HEK293 (cell line): Measurements from ENCODE around the gene UCHL1.

Source experiments
- ATF2 ChIP-seq: fragments of 450-650 bp; formaldehyde crosslinking; IDR thresholded peaks from 2 replicates; pipeline ENCODE4 v1.5.1; 2016; ENCODE audit warnings: missing biosample characterization, missing genetic modification characterization, low read depth
- CTCF ChIP-seq: fragments of 450-650 bp; formaldehyde crosslinking; IDR thresholded peaks from 2 replicates; pipeline ENCODE4 v1.5.1; 2016; ENCODE audit warnings: missing biosample characterization, missing genetic modification characterization
- WT1 ChIP-seq: fragments of 450-650 bp; formaldehyde crosslinking; IDR thresholded peaks from 2 replicates; pipeline ENCODE4 v1.5.1; 2016; ENCODE audit warnings: missing biosample characterization, missing genetic modification characterization
- ZNF132 ChIP-seq: fragments of 450-650 bp; formaldehyde crosslinking; IDR thresholded peaks from 2 replicates; pipeline ENCODE4 v1.5.1; 2017; ENCODE audit warnings: missing biosample characterization, missing genetic modification characterization, borderline replicate concordance
- TF ChIP-seq, protein P1 (sequence below): fragments of 450-650 bp; formaldehyde crosslinking; IDR thresholded peaks from 2 replicates; pipeline ENCODE4 v1.5.1; 2016; ENCODE audit warnings: missing biosample characterization, missing genetic modification characterization

DNA sequence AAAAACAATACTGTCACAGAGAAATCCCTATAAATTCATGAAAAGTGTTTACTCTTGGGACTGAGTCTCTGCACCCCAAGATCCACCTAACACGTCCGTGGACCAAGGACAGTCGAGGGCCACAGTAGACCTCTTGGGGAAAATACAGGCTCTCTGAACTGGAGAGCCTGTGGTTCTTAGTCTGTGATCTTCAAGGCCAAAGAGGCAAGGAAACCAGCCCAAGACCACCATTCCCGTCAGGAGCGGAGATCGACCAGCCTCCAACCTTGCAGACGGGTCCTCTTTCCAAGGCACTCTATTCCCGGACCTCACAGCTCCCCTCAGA lies 40.8 kb upstream of the UCHL1 start:
- TF ChIP-seq WT1 (tag by site-specific recombination) (no peak), ZNF132 (no peak), CTCF (tag by site-specific recombination) (no peak), ATF2 (tag by site-specific recombination) (no peak)
- TF ChIP-seq, protein P1, sequence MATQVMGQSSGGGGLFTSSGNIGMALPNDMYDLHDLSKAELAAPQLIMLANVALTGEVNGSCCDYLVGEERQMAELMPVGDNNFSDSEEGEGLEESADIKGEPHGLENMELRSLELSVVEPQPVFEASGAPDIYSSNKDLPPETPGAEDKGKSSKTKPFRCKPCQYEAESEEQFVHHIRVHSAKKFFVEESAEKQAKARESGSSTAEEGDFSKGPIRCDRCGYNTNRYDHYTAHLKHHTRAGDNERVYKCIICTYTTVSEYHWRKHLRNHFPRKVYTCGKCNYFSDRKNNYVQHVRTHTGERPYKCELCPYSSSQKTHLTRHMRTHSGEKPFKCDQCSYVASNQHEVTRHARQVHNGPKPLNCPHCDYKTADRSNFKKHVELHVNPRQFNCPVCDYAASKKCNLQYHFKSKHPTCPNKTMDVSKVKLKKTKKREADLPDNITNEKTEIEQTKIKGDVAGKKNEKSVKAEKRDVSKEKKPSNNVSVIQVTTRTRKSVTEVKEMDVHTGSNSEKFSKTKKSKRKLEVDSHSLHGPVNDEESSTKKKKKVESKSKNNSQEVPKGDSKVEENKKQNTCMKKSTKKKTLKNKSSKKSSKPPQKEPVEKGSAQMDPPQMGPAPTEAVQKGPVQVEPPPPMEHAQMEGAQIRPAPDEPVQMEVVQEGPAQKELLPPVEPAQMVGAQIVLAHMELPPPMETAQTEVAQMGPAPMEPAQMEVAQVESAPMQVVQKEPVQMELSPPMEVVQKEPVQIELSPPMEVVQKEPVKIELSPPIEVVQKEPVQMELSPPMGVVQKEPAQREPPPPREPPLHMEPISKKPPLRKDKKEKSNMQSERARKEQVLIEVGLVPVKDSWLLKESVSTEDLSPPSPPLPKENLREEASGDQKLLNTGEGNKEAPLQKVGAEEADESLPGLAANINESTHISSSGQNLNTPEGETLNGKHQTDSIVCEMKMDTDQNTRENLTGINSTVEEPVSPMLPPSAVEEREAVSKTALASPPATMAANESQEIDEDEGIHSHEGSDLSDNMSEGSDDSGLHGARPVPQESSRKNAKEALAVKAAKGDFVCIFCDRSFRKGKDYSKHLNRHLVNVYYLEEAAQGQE (tag by site-specific recombination): no peak
